ENCODE measurements around the gene HMGCS1.

DNA sequence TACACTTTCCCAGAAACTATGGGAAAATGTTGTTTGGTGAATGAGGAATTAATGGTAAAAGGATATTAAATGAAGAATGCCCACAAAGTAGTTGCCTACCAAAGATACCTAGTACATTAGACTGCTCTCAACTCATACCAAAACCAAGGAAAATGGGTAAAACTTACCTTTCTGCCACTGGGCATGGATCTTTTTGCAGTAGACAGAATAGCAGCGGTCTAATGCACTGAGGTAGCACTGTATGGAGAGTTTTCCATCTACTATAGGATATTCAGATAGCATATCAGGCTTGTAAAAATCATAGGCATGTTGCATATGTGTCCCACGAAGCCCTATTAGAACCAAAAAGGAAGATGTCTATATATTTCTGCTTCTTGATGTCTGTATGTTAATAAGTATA, 16.4 kb downstream of the HMGCS1 start:
- TF ChIP-seq, protein P1, sequence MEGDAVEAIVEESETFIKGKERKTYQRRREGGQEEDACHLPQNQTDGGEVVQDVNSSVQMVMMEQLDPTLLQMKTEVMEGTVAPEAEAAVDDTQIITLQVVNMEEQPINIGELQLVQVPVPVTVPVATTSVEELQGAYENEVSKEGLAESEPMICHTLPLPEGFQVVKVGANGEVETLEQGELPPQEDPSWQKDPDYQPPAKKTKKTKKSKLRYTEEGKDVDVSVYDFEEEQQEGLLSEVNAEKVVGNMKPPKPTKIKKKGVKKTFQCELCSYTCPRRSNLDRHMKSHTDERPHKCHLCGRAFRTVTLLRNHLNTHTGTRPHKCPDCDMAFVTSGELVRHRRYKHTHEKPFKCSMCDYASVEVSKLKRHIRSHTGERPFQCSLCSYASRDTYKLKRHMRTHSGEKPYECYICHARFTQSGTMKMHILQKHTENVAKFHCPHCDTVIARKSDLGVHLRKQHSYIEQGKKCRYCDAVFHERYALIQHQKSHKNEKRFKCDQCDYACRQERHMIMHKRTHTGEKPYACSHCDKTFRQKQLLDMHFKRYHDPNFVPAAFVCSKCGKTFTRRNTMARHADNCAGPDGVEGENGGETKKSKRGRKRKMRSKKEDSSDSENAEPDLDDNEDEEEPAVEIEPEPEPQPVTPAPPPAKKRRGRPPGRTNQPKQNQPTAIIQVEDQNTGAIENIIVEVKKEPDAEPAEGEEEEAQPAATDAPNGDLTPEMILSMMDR (IDR thresholded peaks at IDR 0.05), result no peak
- no peak for TF ChIP-seq POLR2AphosphoS5 (IDR thresholded peaks at IDR 0.05; ENCODE audit: insufficient read depth in 1 of 2, low read depth in 1 of 2)

Data from vagina (tissue), 2 donors.